Right atrium auricular region (tissue), 2 donors: ENCODE measurements around the gene TRIM66. TPM values are rescaled to one million over a fixed set of nuclear protein-coding genes. Genes with fewer than 3 reads are reported as not detected.

ENCODE experiments used
- DNase-seq: peaks from one replicate; pipeline ENCODE4 v3.0.0-alpha.2; 2019; ENCODE audit warnings: low spot score
- H3K27ac ChIP-seq, 2 donors: fragments of 200-600 bp; sonication (generic); 1 replicate in 1 of 2; 2 replicates in 1 of 2; pipeline ENCODE4 v1.5.1; 2016 to 2019
- H3K27me3 ChIP-seq, 2 donors: fragments of 200-600 bp; sonication (generic); one replicate each; pipeline versions ENCODE4 v1.5.1 to v1.6.0; 2017 to 2019
- H3K36me3 ChIP-seq: fragments of 200-600 bp; sonication (generic); one replicate; pipeline ENCODE4 v1.5.1; 2016
- H3K4me1 ChIP-seq, 2 donors: fragments of 200-600 bp; sonication (generic); one replicate each; pipeline versions ENCODE4 v1.5.1 to v1.6.0; 2017 to 2019
- H3K4me3 ChIP-seq, 2 donors: fragments of 200-600 bp; sonication (generic); 1 replicate in 1 of 2; 2 replicates in 1 of 2; pipeline ENCODE4 v1.5.1; 2017 to 2019; ENCODE audit warnings: mild to moderate bottlenecking in 1 of 2, moderate library complexity in 1 of 2
- H3K9me3 ChIP-seq, 2 donors: fragments of 200-600 bp; sonication (generic); one replicate each; pipeline ENCODE4 v1.5.1; 2019
- total RNA-seq, 2 donors: library from RNA; depleted of rRNA; stranded (reverse); fragments of >200 nt; gene quantifications; one replicate each; pipeline ENCODE4 v1.1.0, GENCODE V29; 2016
- TF ChIP-seq, protein P1 (sequence below), 2 donors: fragments of 200-600 bp; sonication (generic); IDR thresholded peaks; one replicate each; pipeline ENCODE4 v1.5.1; 2019; ENCODE audit warnings: antibody characterized with exemption in 2 of 2

TRIM66 gene
- total RNA-seq, 2 donors from 2014 or later = 0.56 to 3.7 TPM

- Histone ChIP-seq H3K27me3 (no peaks in the 10 kb centered on the region), H3K4me3 (no peak overlapping the region), H3K27ac (peak overlapping the region; percentile 87 to 96), H3K9me3 (no peaks in the 10 kb centered on the region), H3K36me3 (peaks cover 67% of the 10 kb centered on the region), H3K4me1 (peaks cover 0 to 40% of the 10 kb centered on the region in 2 donors)
- DNase-seq = no peak
- TF ChIP-seq, protein P1, sequence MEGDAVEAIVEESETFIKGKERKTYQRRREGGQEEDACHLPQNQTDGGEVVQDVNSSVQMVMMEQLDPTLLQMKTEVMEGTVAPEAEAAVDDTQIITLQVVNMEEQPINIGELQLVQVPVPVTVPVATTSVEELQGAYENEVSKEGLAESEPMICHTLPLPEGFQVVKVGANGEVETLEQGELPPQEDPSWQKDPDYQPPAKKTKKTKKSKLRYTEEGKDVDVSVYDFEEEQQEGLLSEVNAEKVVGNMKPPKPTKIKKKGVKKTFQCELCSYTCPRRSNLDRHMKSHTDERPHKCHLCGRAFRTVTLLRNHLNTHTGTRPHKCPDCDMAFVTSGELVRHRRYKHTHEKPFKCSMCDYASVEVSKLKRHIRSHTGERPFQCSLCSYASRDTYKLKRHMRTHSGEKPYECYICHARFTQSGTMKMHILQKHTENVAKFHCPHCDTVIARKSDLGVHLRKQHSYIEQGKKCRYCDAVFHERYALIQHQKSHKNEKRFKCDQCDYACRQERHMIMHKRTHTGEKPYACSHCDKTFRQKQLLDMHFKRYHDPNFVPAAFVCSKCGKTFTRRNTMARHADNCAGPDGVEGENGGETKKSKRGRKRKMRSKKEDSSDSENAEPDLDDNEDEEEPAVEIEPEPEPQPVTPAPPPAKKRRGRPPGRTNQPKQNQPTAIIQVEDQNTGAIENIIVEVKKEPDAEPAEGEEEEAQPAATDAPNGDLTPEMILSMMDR (IDR thresholded peaks at IDR 0.05) = no peak
These were observed 24.4 kb upstream of the TRIM66 start for GRCh38 chr11:8706673-8707432.

GRCh38 chr11:8705146-8705545, 22.7 kb upstream of the TRIM66 start:
- TF ChIP-seq, protein P1 (IDR thresholded peaks at IDR 0.05) = no peak
- Histone ChIP-seq H3K4me1 (peaks cover 0 to 43% of the 10 kb centered on the region in 2 donors), H3K27ac (peak overlapping the region in 1 of 2 donors; percentile 10), H3K27me3 (no peaks in the 10 kb centered on the region), H3K4me3 (no peak overlapping the region), H3K36me3 (peaks cover 62% of the 10 kb centered on the region), H3K9me3 (no peaks in the 10 kb centered on the region)
- no peak for DNase-seq

- peak overlapping the region in 1 of 2 donors; percentile 25 for H3K27ac ChIP-seq
- peaks cover 0 to 41% of the 10 kb centered on the region in 2 donors for H3K4me1 ChIP-seq
- H3K36me3 ChIP-seq = peaks cover 72% of the 10 kb centered on the region
- H3K4me3 ChIP-seq = no peak overlapping the region
- no peak for DNase-seq
- no peaks in the 10 kb centered on the region for H3K27me3 ChIP-seq
- TF ChIP-seq, protein P1 (IDR thresholded peaks at IDR 0.05) = no peak
- no peaks in the 10 kb centered on the region for H3K9me3 ChIP-seq
These were observed 21.7 kb upstream of the TRIM66 start for GRCh38 chr11:8704136-8704535.

DNA sequence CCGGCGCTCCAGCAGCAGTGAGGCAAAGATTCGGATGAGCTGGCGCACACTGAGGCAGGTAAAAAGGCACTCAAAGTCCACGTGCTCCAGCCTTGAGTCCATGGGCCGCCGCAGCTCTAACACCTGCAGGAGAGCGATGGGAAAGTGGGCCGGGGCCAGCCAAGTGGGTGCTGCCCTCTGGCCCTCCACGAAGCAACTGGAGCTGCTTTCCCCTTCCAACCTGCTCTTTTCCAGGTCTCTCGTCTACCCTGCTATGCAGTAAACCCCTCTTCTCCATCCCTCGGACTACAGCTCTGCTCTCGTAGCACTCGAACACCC, 20.1 kb upstream of the TRIM66 start:
- DNase-seq = no peak
- Histone ChIP-seq H3K27me3 (no peaks in the 10 kb centered on the region), H3K27ac (no peak overlapping the region), H3K4me1 (peaks cover 0 to 26% of the 10 kb centered on the region in 2 donors), H3K4me3 (no peak overlapping the region), H3K36me3 (peaks cover 86% of the 10 kb centered on the region), H3K9me3 (no peaks in the 10 kb centered on the region)
- TF ChIP-seq, protein P1 (IDR thresholded peaks at IDR 0.05) = no peak

- Histone ChIP-seq H3K4me3 (no peak overlapping the region), H3K9me3 (no peaks in the 10 kb centered on the region), H3K36me3 (peaks cover 86% of the 10 kb centered on the region), H3K4me1 (peaks cover 0 to 20% of the 10 kb centered on the region in 2 donors), H3K27me3 (no peaks in the 10 kb centered on the region), H3K27ac (peak overlapping the region in 1 of 2 donors; percentile 25)
- no peak for DNase-seq
- TF ChIP-seq, protein P1 (IDR thresholded peaks at IDR 0.05) = no peak
These were observed 19.6 kb upstream of the TRIM66 start for GRCh38 chr11:8701891-8702597.
